ENCODE measurements around the gene KIAA1586.

- TF ChIP-seq, protein P1, sequence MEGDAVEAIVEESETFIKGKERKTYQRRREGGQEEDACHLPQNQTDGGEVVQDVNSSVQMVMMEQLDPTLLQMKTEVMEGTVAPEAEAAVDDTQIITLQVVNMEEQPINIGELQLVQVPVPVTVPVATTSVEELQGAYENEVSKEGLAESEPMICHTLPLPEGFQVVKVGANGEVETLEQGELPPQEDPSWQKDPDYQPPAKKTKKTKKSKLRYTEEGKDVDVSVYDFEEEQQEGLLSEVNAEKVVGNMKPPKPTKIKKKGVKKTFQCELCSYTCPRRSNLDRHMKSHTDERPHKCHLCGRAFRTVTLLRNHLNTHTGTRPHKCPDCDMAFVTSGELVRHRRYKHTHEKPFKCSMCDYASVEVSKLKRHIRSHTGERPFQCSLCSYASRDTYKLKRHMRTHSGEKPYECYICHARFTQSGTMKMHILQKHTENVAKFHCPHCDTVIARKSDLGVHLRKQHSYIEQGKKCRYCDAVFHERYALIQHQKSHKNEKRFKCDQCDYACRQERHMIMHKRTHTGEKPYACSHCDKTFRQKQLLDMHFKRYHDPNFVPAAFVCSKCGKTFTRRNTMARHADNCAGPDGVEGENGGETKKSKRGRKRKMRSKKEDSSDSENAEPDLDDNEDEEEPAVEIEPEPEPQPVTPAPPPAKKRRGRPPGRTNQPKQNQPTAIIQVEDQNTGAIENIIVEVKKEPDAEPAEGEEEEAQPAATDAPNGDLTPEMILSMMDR (IDR thresholded peaks at IDR 0.05; ENCODE audit: low read depth, low read length, poor library complexity, severe bottlenecking) = no peak
- TF ChIP-seq EZH2phosphoT487 (IDR thresholded peaks at IDR 0.05; ENCODE audit: borderline replicate concordance, low read length) = no peak
These were observed 32.2 kb downstream of the KIAA1586 start for GRCh38 chr6:57078531-57079207.
